MM.1S (cell line): ENCODE measurements around the gene TXNDC11.

Source experiments
- DNase-seq: peaks from one replicate; pipeline ENCODE4 v3.0.0-alpha.2; 2015
- H2AFZ ChIP-seq: fragments of 300-600 bp; sonication (generic); 2 replicates; pipeline ENCODE4 v1.6.0; 2016; ENCODE audit warnings: antibody characterized with exemption, low read length
- H3F3A ChIP-seq: fragments of 300-600 bp; sonication (generic); 2 replicates; pipeline ENCODE4 v1.6.1; 2016; ENCODE audit warnings: mild to moderate bottlenecking, antibody characterized with exemption, low read length, moderate library complexity, mixed read lengths; ENCODE audit not compliant: insufficient read depth
- H3K27ac ChIP-seq: fragments of 300-600 bp; sonication (generic); 2 replicates; pipeline ENCODE4 v1.5.1; 2016; ENCODE audit warnings: mild to moderate bottlenecking, low read length
- H3K27me3 ChIP-seq: fragments of 300-600 bp; sonication (generic); replicated peaks from 2 replicates; pipeline ENCODE4 v1.6.0; 2016; ENCODE audit warnings: low read length; ENCODE audit not compliant: insufficient read depth
- H3K36me3 ChIP-seq: fragments of 300-600 bp; sonication (generic); replicated peaks from 2 replicates; pipeline ENCODE4 v1.6.1; 2016; ENCODE audit warnings: mild to moderate bottlenecking, low read length, mixed read lengths; ENCODE audit not compliant: insufficient read depth
- H3K4me1 ChIP-seq: fragments of 300-600 bp; sonication (generic); 2 replicates; pipeline ENCODE4 v1.6.1; 2016; ENCODE audit warnings: low read length, mixed read lengths
- H3K4me2 ChIP-seq: fragments of 300-600 bp; sonication (generic); 2 replicates; pipeline ENCODE4 v1.6.0; 2016; ENCODE audit warnings: low read depth, low read length
- H3K4me3 ChIP-seq: fragments of 300-600 bp; sonication (generic); 2 replicates; pipeline ENCODE4 v1.5.1; 2016; ENCODE audit warnings: low read length, mixed read lengths
- H3K79me2 ChIP-seq: fragments of 300-600 bp; sonication (generic); 2 replicates; pipeline ENCODE4 v1.6.1; 2016; ENCODE audit warnings: mixed run types, low read length, mixed read lengths
- H3K9ac ChIP-seq: fragments of 300-600 bp; sonication (generic); 2 replicates; pipeline ENCODE4 v1.6.1; 2016; ENCODE audit warnings: low read length, mixed read lengths
- H3K9me2 ChIP-seq: fragments of 300-600 bp; sonication (generic); replicated peaks from 2 replicates; pipeline ENCODE4 v1.6.1; 2016; ENCODE audit warnings: mild to moderate bottlenecking, low read length, mixed read lengths; ENCODE audit not compliant: insufficient read depth
- H3K9me3 ChIP-seq: fragments of 300-600 bp; sonication (generic); replicated peaks from 2 replicates; pipeline ENCODE4 v1.6.1; 2016; ENCODE audit warnings: mild to moderate bottlenecking, low read length, mixed read lengths; ENCODE audit not compliant: insufficient read depth
- H4K20me1 ChIP-seq: fragments of 300-600 bp; sonication (generic); 2 replicates; pipeline ENCODE4 v1.6.1; 2016; ENCODE audit warnings: mild to moderate bottlenecking, low read length, moderate library complexity, mixed read lengths; ENCODE audit not compliant: insufficient read depth
- CTCF ChIP-seq: fragments of 300-600 bp; sonication (generic); IDR thresholded peaks from 2 replicates; pipeline ENCODE4 v1.5.1; 2016; ENCODE audit warnings: antibody characterized with exemption, low read length, mixed read lengths
- EZH2 ChIP-seq: fragments of 300-600 bp; sonication (generic); optimal IDR thresholded peaks from 2 replicates; pipeline ENCODE3; 2017; ENCODE audit warnings: low read depth, mild to moderate bottlenecking, antibody characterized with exemption, low read length, mixed read lengths
- EZH2phosphoT487 ChIP-seq: fragments of 300-600 bp; sonication (generic); IDR thresholded peaks from 2 replicates; pipeline ENCODE4 v1.6.1; 2018; ENCODE audit warnings: antibody characterized with exemption, low read length

Gene TXNDC11

GRCh38 chr16:11636172-11636721 lies 106.4 kb downstream of the TXNDC11 start:
- Histone ChIP-seq H3K4me3 (no peak overlapping the region), H3F3A (no peaks in the 10 kb centered on the region), H4K20me1 (no peaks in the 10 kb centered on the region), H3K4me2 (no peak overlapping the region), H3K79me2 (no peaks in the 10 kb centered on the region), H3K27me3 (no peaks in the 10 kb centered on the region), H3K36me3 (no peaks in the 10 kb centered on the region), H3K27ac (no peak overlapping the region), H2AFZ (no peak overlapping the region), H3K4me1 (peaks cover 4% of the 10 kb centered on the region), H3K9me2 (no peaks in the 10 kb centered on the region), H3K9ac (no peak overlapping the region), H3K9me3 (no peaks in the 10 kb centered on the region)
- DNase-seq, result no peak
- TF ChIP-seq EZH2phosphoT487 (no peak), EZH2 (no peak), CTCF (no peak)

- Histone ChIP-seq H3K9me2 (no peaks in the 10 kb centered on the region), H3F3A (no peaks in the 10 kb centered on the region), H3K4me1 (no peaks in the 10 kb centered on the region), H3K4me3 (no peak overlapping the region), H3K27ac (no peak overlapping the region), H3K36me3 (no peaks in the 10 kb centered on the region), H3K4me2 (no peak overlapping the region), H3K27me3 (no peaks in the 10 kb centered on the region), H3K79me2 (no peaks in the 10 kb centered on the region), H3K9me3 (no peaks in the 10 kb centered on the region), H3K9ac (no peak overlapping the region), H2AFZ (no peak overlapping the region), H4K20me1 (no peaks in the 10 kb centered on the region)
- no peak for DNase-seq
- no peak for TF ChIP-seq EZH2phosphoT487
- TF ChIP-seq CTCF, result no peak
- TF ChIP-seq EZH2, result no peak
Measured at GRCh38 chr16:11635679-11636171, 106.9 kb downstream of the TXNDC11 start.

- no peaks in the 10 kb centered on the region for H3K4me1 ChIP-seq
- no peak overlapping the region for H2AFZ ChIP-seq
- H3K4me2 ChIP-seq, result no peak overlapping the region
- TF ChIP-seq CTCF, result no peak
- TF ChIP-seq EZH2phosphoT487, result no peak
- TF ChIP-seq EZH2, result no peak
- no peaks in the 10 kb centered on the region for H3K27me3 ChIP-seq
- H3K27ac ChIP-seq, result no peak overlapping the region
- DNase-seq, result no peak
- no peaks in the 10 kb centered on the region for H3K9me2 ChIP-seq
- no peaks in the 10 kb centered on the region for H3K79me2 ChIP-seq
- no peak overlapping the region for H3K9ac ChIP-seq
- H3K36me3 ChIP-seq, result no peaks in the 10 kb centered on the region
- no peaks in the 10 kb centered on the region for H4K20me1 ChIP-seq
- H3K4me3 ChIP-seq, result no peak overlapping the region
- no peaks in the 10 kb centered on the region for H3K9me3 ChIP-seq
- no peaks in the 10 kb centered on the region for H3F3A ChIP-seq
Measured at GRCh38 chr16:11635113-11635652, 107.5 kb downstream of the TXNDC11 start.
